Non-pigmented ciliary epithelial cell (primary cell): ENCODE measurements around the gene CBFA2T3.

Source experiments
- DNase-seq: peaks from one replicate; pipeline ENCODE4 v3.0.0-alpha.2; 2010; ENCODE audit warnings: low read depth

Gene CBFA2T3

GRCh38 chr16:88888461-88889387 lies 88.3 kb downstream of the CBFA2T3 start:
- DNase-seq = no peak

DNA sequence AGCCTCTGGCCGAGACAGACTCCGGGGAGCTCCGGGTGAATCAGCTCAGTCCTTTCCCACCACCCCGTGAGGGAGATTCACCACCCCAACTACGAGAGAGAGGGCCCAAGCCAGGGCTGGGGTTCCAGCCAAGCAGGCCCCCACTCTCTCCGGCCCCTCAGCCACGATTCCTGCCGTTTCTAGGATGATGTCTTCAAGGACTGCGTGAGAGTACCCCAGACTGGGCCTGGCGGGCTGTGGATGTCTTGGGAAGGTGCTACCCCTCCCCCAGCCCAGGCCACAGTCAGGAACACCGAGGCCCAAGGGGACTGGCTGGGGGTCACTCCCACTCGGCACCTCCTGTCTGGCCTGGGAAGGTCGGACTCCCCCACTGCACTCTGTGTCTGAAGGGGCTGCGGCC lies 89.0 kb downstream of the CBFA2T3 start:
- no peak for DNase-seq

DNA sequence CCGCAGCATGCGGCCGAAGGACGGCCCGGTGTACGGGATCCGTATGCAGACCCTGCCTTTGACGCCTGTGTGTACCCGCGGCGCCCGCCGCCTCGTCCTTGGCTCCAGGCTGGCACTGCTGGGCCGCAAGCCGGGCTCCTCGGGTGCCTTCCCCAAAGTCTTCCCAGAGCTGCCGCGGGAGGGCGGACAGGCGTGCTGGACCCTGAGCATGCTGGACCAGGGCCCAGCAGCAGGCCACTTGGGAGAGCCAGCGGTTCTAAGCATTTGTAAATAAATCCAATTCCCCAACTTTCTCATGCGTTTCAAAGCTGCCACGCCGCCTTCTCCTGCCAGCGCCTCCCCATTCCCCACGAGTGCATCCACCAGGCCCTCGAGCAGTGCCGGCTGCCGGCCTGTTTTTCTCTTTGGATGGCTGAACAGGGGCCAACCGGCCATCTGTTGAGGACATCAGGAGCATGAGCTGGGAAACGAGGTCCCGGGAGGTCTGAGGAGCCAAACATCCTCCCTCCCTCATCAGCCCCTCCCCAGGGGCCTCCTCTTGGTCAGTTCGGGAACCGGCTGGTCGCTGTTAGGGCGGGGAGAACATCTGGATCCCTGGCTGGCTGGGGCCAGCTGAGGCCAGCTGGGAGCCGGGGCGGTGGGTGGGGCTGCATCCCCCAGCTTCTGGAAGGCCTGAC lies 90.0 kb downstream of the CBFA2T3 start:
- DNase-seq = no peak

DNA sequence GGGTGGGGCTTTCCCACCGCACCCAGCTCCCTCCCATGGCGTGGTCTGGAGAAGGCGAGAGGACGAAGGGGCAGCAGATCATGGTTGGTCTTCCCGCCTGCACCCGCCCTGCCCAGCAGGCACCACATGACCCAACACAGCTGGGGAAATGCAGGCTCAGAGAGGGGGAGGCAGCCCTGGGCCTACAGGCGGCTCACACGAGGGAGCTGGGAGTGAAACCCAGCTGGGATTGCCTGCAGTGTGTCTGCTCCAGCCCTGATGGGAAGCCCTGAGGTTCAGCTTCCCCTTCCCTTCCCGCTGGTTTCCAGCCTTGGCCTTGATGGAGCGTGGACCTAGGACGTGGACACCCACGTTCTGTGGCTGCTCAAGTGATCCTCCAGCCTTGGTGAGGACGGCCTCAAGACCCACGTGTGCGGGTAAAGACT lies 90.6 kb downstream of the CBFA2T3 start:
- DNase-seq = no peak

- no peak for DNase-seq
Observed at GRCh38 chr16:88885693-88886280, 91.2 kb downstream of the CBFA2T3 start.

DNA sequence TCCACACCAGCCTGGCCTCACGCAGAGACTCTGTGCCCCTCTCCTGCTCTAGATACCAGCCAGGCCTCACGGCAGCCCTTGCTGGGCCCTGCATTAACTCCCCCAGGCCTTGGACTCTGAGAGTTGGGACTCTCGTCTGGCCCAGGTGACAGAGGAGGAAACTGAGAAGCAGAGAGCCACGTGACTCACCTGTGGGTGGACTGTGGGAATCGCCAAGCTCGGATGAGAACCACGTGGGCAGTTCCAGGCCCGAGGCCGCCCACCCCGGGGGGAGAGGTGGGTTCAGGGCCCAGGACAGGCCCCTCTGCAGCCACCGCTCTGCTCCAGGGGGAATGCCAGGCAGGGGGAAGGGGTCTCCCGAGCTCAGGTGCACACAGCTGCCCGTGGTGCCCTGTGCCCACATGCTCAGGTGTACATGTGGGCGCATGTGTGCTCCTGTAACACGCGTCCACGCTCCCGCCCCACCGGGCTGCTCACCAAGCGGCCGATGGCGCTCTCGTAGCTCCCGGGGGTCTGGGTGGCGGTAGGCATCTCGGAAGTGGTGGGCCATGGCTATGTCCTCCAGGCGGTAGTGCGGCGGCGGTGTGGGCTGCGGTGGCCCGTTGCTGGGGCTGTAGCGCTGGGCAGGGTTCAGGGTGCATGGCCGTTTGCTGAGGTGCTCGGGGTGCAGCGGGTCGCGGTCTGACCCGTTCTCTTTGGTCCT lies 92.3 kb downstream of the CBFA2T3 start:
- no peak for DNase-seq

- no peak for DNase-seq
Observed at GRCh38 chr16:88883946-88884345, 93.1 kb downstream of the CBFA2T3 start.

DNA sequence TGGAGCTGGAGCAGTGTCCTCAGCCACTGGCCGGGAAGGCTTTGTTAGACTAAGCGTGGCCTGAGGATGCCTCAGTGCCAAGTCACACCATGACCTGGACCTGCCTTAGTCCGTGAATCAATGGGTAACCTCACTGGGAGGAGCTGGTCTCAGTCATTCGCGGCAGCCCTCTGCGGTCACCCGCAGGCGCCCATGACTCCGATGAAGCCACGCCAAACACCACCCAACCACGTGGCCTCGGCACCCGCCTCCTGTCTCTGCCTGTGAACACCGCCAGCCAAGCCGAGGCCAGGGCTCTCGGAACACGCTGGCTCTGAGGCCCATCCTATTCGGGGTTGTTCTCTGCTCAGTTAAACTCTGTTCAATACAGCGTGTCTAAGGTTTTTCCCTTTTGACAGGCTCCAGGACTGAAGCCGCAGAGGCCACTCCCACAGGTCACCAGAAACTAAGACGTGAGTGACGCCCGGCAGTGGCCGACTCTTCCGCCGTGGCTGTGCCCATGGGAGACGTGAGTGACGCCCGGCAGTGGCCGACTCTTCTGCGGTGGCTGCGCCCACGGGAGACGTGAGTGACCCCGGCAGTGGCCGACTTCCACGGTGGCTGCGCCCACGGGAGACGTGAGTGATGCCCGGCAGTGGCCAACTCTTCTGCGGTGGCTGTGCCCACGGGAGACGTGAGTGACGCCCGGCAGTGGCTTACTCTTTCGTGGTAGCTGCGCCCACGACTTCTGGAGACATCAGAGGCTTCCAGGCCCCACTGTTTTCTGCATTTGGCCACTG lies 93.7 kb downstream of the CBFA2T3 start:
- DNase-seq = no peak

DNA sequence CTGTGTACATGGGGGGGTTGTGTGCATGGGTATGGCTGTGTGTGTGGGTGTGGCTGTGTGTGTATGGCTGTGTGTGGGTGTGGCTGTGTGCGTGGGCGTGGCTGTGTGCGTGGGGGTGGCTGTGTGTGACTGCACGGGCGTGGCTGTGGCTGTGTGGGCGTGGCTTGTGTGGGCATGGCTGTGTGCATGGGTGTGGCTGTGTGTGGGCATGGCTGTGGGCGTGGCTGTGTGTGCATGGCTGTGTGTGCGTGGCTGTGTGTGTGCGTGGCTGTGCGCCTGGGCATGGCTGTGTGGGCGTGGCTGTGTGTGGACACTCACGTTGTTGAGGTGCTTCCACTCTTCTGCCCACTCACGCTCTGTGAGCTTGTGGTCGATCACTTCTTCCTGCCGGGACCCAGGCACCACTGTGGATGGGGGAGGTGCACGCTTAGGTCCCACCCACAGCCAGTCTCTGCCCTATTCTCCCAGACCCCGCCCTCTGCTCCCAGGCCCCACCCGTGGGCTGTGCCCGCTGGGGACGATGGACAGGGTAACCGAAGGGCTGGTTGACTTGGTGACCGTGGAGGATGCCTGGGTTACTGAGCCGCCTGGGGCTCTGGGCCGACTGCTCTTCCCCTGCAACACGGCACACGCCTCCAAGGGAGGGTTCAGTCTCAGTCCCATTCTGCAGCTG lies 94.5 kb downstream of the CBFA2T3 start:
- no peak for DNase-seq

DNA sequence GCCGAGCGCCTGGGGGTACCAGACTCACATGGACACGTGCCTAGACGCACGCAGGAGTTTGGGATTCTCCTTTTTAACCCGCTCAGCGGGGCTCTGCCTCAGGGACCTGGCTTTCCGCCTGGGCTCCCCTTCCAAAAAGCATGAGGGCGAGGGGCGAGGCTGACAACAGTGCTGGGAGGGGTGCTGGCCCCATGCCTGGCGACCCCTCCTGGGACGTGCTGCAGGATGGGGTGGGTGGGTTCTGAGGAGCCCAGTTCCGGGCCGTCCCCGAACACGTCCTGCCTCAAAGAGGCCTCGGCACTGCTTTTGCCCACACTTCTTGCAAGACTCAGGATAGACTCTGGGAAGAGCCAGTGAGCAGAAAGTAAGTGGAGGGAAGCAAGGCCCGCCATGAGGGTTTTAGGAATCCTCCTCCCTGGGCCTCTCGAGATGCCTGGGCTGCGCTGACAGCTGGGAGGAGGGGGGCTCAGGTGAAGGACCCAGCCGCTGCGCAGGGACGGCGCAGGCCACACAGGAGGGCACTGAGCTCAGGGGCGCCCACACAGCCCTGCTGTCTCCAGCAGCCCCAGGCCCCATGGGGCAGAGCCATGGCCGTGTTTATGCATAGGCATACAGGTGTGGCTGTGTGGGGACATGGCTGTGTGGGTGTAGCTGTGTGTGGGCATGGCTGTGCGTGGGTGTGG lies 95.2 kb downstream of the CBFA2T3 start:
- no peak for DNase-seq

GRCh38 chr16:88881007-88881615 lies 95.9 kb downstream of the CBFA2T3 start:
- DNase-seq = no peak

- no peak for DNase-seq
Observed at GRCh38 chr16:88880226-88881006, 96.6 kb downstream of the CBFA2T3 start.

- DNase-seq = no peak
Observed at GRCh38 chr16:88879788-88880055, 97.3 kb downstream of the CBFA2T3 start.

DNA sequence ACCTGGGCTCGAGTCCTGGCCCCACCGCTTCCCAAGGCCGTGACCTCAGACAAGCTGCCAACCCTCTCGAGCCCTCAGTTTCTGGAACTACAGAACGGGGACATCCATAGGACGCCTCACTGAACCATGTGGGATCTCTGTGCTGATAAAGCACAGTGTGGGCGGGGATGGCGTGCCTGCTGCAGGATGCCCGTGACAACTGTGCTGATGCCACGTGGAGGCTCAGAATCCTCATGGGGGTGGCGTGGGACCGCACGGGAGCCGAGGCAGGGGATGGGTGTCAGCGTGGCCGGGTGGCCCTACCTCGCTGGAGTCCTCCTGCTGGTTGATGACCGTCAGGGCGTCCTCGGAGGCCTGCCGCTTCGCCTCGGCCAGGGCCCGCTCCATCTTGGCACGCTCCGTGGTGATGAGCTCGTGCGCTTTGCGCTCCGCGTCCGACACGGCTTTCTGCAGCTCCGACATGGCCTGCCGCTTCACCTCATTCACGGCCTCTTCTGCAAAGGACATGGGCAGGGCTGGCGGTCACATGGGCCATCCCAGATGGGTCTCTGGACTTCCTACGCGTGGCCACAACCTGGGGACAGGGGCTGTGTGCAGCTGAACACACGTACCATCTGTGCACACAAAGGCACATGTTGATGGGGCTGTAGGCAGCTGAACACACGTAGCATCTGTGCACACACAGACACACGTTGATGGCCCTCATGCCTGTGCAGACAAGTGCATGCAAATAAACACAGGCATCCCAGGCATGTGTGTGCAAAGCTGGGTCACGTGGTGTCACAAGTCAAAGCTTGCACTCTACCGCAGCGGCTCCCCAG lies 97.8 kb downstream of the CBFA2T3 start:
- DNase-seq = no peak

GRCh38 chr16:88878356-88878755 lies 98.7 kb downstream of the CBFA2T3 start:
- no peak for DNase-seq

DNA sequence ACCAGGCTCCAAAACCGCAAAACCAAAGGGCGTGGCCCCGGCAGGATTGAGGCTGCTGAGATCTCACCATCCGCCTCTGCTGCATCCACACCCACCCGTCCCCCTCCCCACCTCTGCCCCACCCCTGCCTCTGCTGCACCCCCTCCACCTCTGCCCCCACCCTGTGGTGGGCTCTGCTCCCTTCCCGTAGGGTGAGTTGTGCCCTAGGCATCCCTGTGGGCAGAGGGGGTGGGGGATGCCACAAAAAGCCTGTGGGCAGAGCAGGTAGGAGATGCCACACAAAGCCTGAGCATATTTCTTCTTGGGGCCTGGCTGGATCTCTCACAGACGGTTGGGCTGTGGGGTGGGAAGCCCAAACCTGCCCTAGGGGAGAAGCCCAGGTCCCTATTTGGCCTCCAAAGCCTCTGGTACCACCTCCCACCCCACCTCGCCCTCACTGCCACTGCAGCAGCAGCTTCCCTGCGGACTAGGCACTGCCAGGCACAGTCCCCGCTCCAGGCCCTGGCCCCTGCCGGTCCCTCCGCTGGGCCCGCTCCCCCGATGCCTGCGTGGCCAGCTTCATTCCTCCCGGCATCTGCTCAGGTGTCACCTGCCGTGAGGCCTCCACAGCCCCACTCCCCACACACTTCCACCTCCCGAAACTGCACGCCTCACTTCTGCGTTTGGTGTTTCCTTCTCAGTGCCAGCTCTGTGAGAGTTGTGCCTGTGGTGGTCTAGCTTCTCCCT lies 99.3 kb downstream of the CBFA2T3 start:
- DNase-seq = no peak

- DNase-seq = no peak
Observed at GRCh38 chr16:88876942-88877526, 100.0 kb downstream of the CBFA2T3 start.
